H9 (cell line): Measurements from ENCODE around the gene GOLPH3L. TPM values are rescaled to one million over a fixed set of nuclear protein-coding genes. Genes with fewer than 3 reads are reported as not detected.
"Not testable (repeated sequence)": the region's sequence is repeated elsewhere in the genome, so short reads cannot be mapped to it uniquely, and the experiment has no call there.

Experiments used
- DNase-seq: peaks from one replicate; pipeline ENCODE4 v3.0.0-alpha.2; 2017
- H2AFZ ChIP-seq: one replicate; pipeline ENCODE4 v1.6.1; 2013; ENCODE audit warnings: mild to moderate bottlenecking, low read length, control low read depth, moderate library complexity
- H2AK5ac ChIP-seq: 2 replicates; pipeline ENCODE4 v1.6.1; 2013; ENCODE audit warnings: low read length, control low read depth, mixed read lengths; ENCODE audit not compliant: insufficient read length
- H2BK120ac ChIP-seq: one replicate; pipeline ENCODE4 v1.6.1; 2013; ENCODE audit warnings: low read depth, mild to moderate bottlenecking, low read length, control low read depth, inconsistent platforms; ENCODE audit not compliant: poor library complexity, severe bottlenecking
- H2BK12ac ChIP-seq: 2 replicates; pipeline ENCODE4 v1.6.1; 2013; ENCODE audit warnings: low read length, control low read depth, mixed read lengths, low read depth; ENCODE audit not compliant: insufficient read length
- H2BK15ac ChIP-seq: 2 replicates; pipeline ENCODE4 v1.6.1; 2013; ENCODE audit warnings: low read depth, low read length, control low read depth
- H2BK20ac ChIP-seq: one replicate; pipeline ENCODE4 v1.6.1; 2013; ENCODE audit warnings: low read depth, mild to moderate bottlenecking, low read length, control low read depth, inconsistent platforms; ENCODE audit not compliant: poor library complexity, severe bottlenecking
- H2BK5ac ChIP-seq: 2 replicates; pipeline ENCODE4 v1.6.1; 2013; ENCODE audit warnings: low read length, control low read depth, mixed read lengths; ENCODE audit not compliant: insufficient read length
- H3K14ac ChIP-seq: 2 replicates; pipeline ENCODE4 v1.6.1; 2013; ENCODE audit warnings: low read length, control low read depth; ENCODE audit not compliant: insufficient read depth
- H3K18ac ChIP-seq: 2 replicates; pipeline ENCODE4 v1.6.1; 2013; ENCODE audit warnings: low read depth, mild to moderate bottlenecking, mixed read lengths, low read length, control low read depth; ENCODE audit not compliant: insufficient read length
- H3K23ac ChIP-seq: 2 replicates; pipeline ENCODE4 v1.6.1; 2013; ENCODE audit warnings: low read length, control low read depth, mixed read lengths, low read depth; ENCODE audit not compliant: insufficient read length
- H3K23me2 ChIP-seq: 2 replicates; pipeline ENCODE4 v1.6.1; 2013; ENCODE audit warnings: low read depth, mild to moderate bottlenecking, mixed read lengths, low read length, control low read depth; ENCODE audit not compliant: insufficient read length, poor library complexity, severe bottlenecking
- H3K27ac ChIP-seq: 2 replicates; pipeline ENCODE4 v1.5.1; 2013; ENCODE audit warnings: low read length, control low read depth, mixed read lengths, low read depth; ENCODE audit not compliant: insufficient read length
- H3K27me3 ChIP-seq: 2 replicates; pipeline ENCODE4 v1.6.1; 2013; ENCODE audit warnings: low read length, control low read depth, inconsistent platforms; ENCODE audit not compliant: insufficient read depth
- H3K4ac ChIP-seq: 2 replicates; pipeline ENCODE4 v1.6.1; 2013; ENCODE audit warnings: low read depth, mild to moderate bottlenecking, control low read depth, inconsistent platforms, low read length, moderate library complexity
- H3K4me1 ChIP-seq: 2 replicates; pipeline ENCODE4 v1.6.1; 2013; ENCODE audit warnings: low read length, control low read depth, inconsistent platforms; ENCODE audit not compliant: insufficient read depth
- H3K4me2 ChIP-seq: 2 replicates; pipeline ENCODE4 v1.6.1; 2013; ENCODE audit warnings: low read length, control low read depth, mixed read lengths; ENCODE audit not compliant: insufficient read length, insufficient read depth
- H3K56ac ChIP-seq: 2 replicates; pipeline ENCODE4 v1.6.1; 2013; ENCODE audit warnings: low read depth, mild to moderate bottlenecking, mixed read lengths, low read length, control low read depth; ENCODE audit not compliant: insufficient read length
- H3K79me1 ChIP-seq: 2 replicates; pipeline ENCODE4 v1.6.1; 2013; ENCODE audit warnings: low read depth, mild to moderate bottlenecking, moderate library complexity, low read length, control low read depth, inconsistent platforms; ENCODE audit not compliant: insufficient read depth, poor library complexity, severe bottlenecking
- H3K79me2 ChIP-seq: 2 replicates; pipeline ENCODE4 v1.6.1; 2013; ENCODE audit warnings: low read length, control low read depth, inconsistent platforms; ENCODE audit not compliant: insufficient read depth
- H3K9ac ChIP-seq: 2 replicates; pipeline ENCODE4 v1.6.1; 2013; ENCODE audit warnings: low read length, control low read depth, mixed read lengths; ENCODE audit not compliant: insufficient read length; ENCODE audit errors: extremely low read depth
- H3K9me3 ChIP-seq: one replicate; pipeline ENCODE4 v1.6.1; 2013; ENCODE audit warnings: low read depth, low read length, inconsistent platforms; ENCODE audit not compliant: control insufficient read depth
- H3T11ph ChIP-seq: one replicate; pipeline ENCODE4 v1.6.1; 2013; ENCODE audit warnings: mild to moderate bottlenecking, low read length, control low read depth, inconsistent platforms
- H4K20me1 ChIP-seq: one replicate; pipeline ENCODE4 v1.6.1; 2013; ENCODE audit not compliant: control insufficient read depth, insufficient read length, insufficient read depth
- H4K5ac ChIP-seq: 2 replicates; pipeline ENCODE4 v1.6.1; 2013; ENCODE audit warnings: low read depth, mild to moderate bottlenecking, mixed read lengths, low read length, control low read depth; ENCODE audit not compliant: insufficient read length
- H4K8ac ChIP-seq: replicated peaks from 2 replicates; pipeline ENCODE4 v1.6.1; 2013; ENCODE audit warnings: low read length, control low read depth, mixed read lengths, low read depth; ENCODE audit not compliant: insufficient read length
- H4K91ac ChIP-seq: 2 replicates; pipeline ENCODE4 v1.6.1; 2013; ENCODE audit warnings: low read depth, mild to moderate bottlenecking, moderate library complexity, mixed read lengths, low read length, control low read depth; ENCODE audit not compliant: insufficient read length
- H3K27ac Mint-ChIP-seq, 3 experiments: 2 replicates in 2 of 3; 3 replicates in 1 of 3; pipeline ENCODE4 v1.8.0; 2020 to 2021; ENCODE audit warnings: mixed read lengths in 3 of 3, mild to moderate bottlenecking in 1 of 3, moderate library complexity in 1 of 3
- H3K27me3 Mint-ChIP-seq: 2 replicates; pipeline ENCODE4 v1.8.0; 2021; ENCODE audit warnings: low read depth, mild to moderate bottlenecking, moderate library complexity, mixed read lengths
- H3K36me3 Mint-ChIP-seq, 3 experiments: 2 replicates in 2 of 3; 3 replicates in 1 of 3; pipeline ENCODE4 v1.8.0; 2020 to 2021; ENCODE audit warnings: low read depth in 3 of 3, mixed read lengths in 3 of 3; ENCODE audit not compliant: insufficient read depth in 1 of 3
- H3K4me1 Mint-ChIP-seq, 2 experiments: 2 replicates each; pipeline ENCODE4 v1.8.0; 2020; ENCODE audit warnings: mixed read lengths in 2 of 2
- H3K4me3 Mint-ChIP-seq, 2 experiments: 2 replicates in 1 of 2; 3 replicates in 1 of 2; pipeline ENCODE4 v1.8.0; 2020 to 2021; ENCODE audit warnings: mild to moderate bottlenecking in 2 of 2, mixed read lengths in 2 of 2, moderate library complexity in 1 of 2
- H3K9me3 Mint-ChIP-seq, 2 experiments: 2 replicates in 1 of 2; 3 replicates in 1 of 2; pipeline ENCODE4 v1.8.0; 2020; ENCODE audit warnings: mild to moderate bottlenecking in 2 of 2, mixed read lengths in 2 of 2, moderate library complexity in 1 of 2
- CTCF ChIP-seq: fragments of 200-600 bp; sonication (generic); conservative IDR thresholded peaks from 3 replicates; pipeline ENCODE4 v1.8.0; 2021; ENCODE audit warnings: antibody characterized with exemption, mild to moderate bottlenecking
- WGBS: extraction: QIAGEN DNeasy Blood & Tissue Kit; methylation state at CpG from one replicate; pipeline ENCODE4 v1.1.7; 2013; ENCODE audit warnings: missing lambda C conversion rate, low lambda C conversion rate, mixed read lengths; ENCODE audit not compliant: insufficient read length; ENCODE audit errors: extremely low coverage; 5-methylcytosine and 5-hydroxymethylcytosine counted together
- total RNA-seq: library from RNA; stranded (reverse); gene quantifications from 2 replicates; pipeline ENCODE4 v1.2.1, GENCODE V29; 2021

Gene GOLPH3L
- total RNA-seq, 1 experiment from 2014 or later, result 30.5 TPM

GRCh38 chr1:150606463-150607142, 90.4 kb downstream of the GOLPH3L start:
- Mint-ChIP-seq H3K36me3 (peaks cover 2 to 13% (median 11%) of the 10 kb centered on the region in 3 experiments; a peak in 5 of 7 replicates), H3K4me1 (peaks cover 25 to 28% of the 10 kb centered on the region in 2 experiments), H3K4me3 (no peak overlapping the region), H3K27me3 (no peaks in the 10 kb centered on the region), H3K27ac (peak overlapping the region in 2 of 3 experiments; percentile 50 to 51; a peak in 3 of 7 replicates), H3K9me3 (no peaks in the 10 kb centered on the region)
- H2BK5ac ChIP-seq, result no peak overlapping the region
- no peak overlapping the region for H2BK12ac ChIP-seq
- no peak overlapping the region for H2AK5ac ChIP-seq
- DNase-seq, result no peak
- no peak overlapping the region for H3K14ac ChIP-seq
- peaks cover 5% of the 10 kb centered on the region; the same call in 1 of the 2 replicates for H3K4me1 ChIP-seq
- no CpG with 5 or more reads among the region's 7 CpGs for WGBS
- no peak overlapping the region for H3K23ac ChIP-seq
- H3K4ac ChIP-seq, result no peak overlapping the region
- no peak overlapping the region for H2AFZ ChIP-seq
- no peak overlapping the region for H3K56ac ChIP-seq
- H2BK20ac ChIP-seq, result no peak overlapping the region
- no peak overlapping the region for H3K27ac ChIP-seq
- H3K4me2 ChIP-seq, result no peak overlapping the region
- no peak overlapping the region for H4K8ac ChIP-seq
- no peaks in the 10 kb centered on the region for H4K20me1 ChIP-seq
- no peaks in the 10 kb centered on the region for H3K79me1 ChIP-seq
- no peak overlapping the region for H2BK15ac ChIP-seq
- no peak for TF ChIP-seq CTCF
- H4K91ac ChIP-seq, result no peak overlapping the region
- no peaks in the 10 kb centered on the region for H3K79me2 ChIP-seq
- no peaks in the 10 kb centered on the region for H3K23me2 ChIP-seq
- H2BK120ac ChIP-seq, result no peak overlapping the region
- H3K9me3 ChIP-seq, result no peaks in the 10 kb centered on the region
- H3K18ac ChIP-seq, result no peak overlapping the region
- no peak overlapping the region for H3K9ac ChIP-seq
- no peaks in the 10 kb centered on the region for H3K27me3 ChIP-seq
- no peak overlapping the region for H4K5ac ChIP-seq
- no peak overlapping the region for H3T11ph ChIP-seq

GRCh38 chr1:150605451-150605731, 91.6 kb downstream of the GOLPH3L start:
- H2BK20ac ChIP-seq, H2BK5ac ChIP-seq, H3K79me2 ChIP-seq, H3K23me2 ChIP-seq, H4K8ac ChIP-seq, H2BK120ac ChIP-seq, H2AFZ ChIP-seq, H3K56ac ChIP-seq, H4K5ac ChIP-seq, H3K4ac ChIP-seq, H3K27me3 ChIP-seq, DNase-seq, H3K23ac ChIP-seq, H3K18ac ChIP-seq, H2BK12ac ChIP-seq, H3K4me1 ChIP-seq, H3K9ac ChIP-seq, H3K79me1 ChIP-seq, H3K4me2 ChIP-seq, H2BK15ac ChIP-seq, H2AK5ac ChIP-seq, H4K91ac ChIP-seq, H3K27me3 Mint-ChIP-seq, H3T11ph ChIP-seq, H4K20me1 ChIP-seq, H3K9me3 Mint-ChIP-seq, H3K4me3 Mint-ChIP-seq, H3K9me3 ChIP-seq, H3K14ac ChIP-seq: not testable (repeated sequence)
- Mint-ChIP-seq H3K4me1 (peaks cover 20 to 23% of the 10 kb centered on the region in 2 experiments), H3K36me3 (peaks cover 2 to 11% (median 9%) of the 10 kb centered on the region in 3 experiments; a peak in 6 of 7 replicates), H3K27ac (peak overlapping the region; percentile 99 to 100 (median 99); a peak in 6 of 7 replicates)
- WGBS, result no CpG with 5 or more reads among the region's 3 CpGs
- peak overlapping the region; percentile 96 for H3K27ac ChIP-seq
